Measurements from ENCODE around the gene TMEM11.

DNA sequence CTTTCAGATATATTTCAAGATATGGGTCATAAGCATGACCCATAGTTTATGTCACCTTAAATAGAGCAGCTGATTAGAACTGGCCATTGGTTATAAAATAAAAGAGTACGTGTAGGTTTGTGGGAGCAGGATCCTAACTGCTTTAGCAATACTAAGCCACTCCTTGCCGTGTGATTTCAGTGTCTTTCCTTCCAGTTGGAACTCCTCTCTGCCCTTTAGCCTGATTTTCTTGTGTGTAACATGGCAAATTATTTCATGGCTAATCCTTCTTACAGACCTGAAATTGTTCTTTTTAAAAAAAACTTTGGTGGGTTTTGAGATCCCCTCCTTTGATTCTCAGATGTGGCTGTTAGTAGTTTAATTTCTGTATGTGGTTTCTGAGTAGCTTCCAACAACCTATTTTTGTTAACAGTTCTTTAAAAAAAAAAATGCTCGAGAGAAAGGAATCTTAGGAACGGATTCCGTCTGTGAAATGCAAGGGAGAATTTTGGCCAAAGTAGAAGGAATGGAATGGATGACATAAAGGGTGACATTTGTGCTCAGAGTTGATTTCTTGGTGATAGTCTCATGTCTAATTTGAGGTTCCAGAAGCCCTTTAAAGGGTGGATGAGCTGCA is 47.3 kb downstream of the TMEM11 start:
- TF ChIP-seq, protein P1, sequence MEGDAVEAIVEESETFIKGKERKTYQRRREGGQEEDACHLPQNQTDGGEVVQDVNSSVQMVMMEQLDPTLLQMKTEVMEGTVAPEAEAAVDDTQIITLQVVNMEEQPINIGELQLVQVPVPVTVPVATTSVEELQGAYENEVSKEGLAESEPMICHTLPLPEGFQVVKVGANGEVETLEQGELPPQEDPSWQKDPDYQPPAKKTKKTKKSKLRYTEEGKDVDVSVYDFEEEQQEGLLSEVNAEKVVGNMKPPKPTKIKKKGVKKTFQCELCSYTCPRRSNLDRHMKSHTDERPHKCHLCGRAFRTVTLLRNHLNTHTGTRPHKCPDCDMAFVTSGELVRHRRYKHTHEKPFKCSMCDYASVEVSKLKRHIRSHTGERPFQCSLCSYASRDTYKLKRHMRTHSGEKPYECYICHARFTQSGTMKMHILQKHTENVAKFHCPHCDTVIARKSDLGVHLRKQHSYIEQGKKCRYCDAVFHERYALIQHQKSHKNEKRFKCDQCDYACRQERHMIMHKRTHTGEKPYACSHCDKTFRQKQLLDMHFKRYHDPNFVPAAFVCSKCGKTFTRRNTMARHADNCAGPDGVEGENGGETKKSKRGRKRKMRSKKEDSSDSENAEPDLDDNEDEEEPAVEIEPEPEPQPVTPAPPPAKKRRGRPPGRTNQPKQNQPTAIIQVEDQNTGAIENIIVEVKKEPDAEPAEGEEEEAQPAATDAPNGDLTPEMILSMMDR (IDR thresholded peaks at IDR 0.05; ENCODE audit: low read depth, low read length, missing input control) = no peak
- TF ChIP-seq, protein P2, sequence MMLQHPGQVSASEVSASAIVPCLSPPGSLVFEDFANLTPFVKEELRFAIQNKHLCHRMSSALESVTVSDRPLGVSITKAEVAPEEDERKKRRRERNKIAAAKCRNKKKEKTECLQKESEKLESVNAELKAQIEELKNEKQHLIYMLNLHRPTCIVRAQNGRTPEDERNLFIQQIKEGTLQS (IDR thresholded peaks at IDR 0.05) = no peak
- no peak for TF ChIP-seq TAF1 (conservative IDR thresholded peaks at IDR 0.05)
- TF ChIP-seq JUND (IDR thresholded peaks at IDR 0.05) = no peak
- TF ChIP-seq, protein P3, sequence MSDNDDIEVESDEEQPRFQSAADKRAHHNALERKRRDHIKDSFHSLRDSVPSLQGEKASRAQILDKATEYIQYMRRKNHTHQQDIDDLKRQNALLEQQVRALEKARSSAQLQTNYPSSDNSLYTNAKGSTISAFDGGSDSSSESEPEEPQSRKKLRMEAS (IDR thresholded peaks at IDR 0.05) = no peak
- TF ChIP-seq, protein P4, sequence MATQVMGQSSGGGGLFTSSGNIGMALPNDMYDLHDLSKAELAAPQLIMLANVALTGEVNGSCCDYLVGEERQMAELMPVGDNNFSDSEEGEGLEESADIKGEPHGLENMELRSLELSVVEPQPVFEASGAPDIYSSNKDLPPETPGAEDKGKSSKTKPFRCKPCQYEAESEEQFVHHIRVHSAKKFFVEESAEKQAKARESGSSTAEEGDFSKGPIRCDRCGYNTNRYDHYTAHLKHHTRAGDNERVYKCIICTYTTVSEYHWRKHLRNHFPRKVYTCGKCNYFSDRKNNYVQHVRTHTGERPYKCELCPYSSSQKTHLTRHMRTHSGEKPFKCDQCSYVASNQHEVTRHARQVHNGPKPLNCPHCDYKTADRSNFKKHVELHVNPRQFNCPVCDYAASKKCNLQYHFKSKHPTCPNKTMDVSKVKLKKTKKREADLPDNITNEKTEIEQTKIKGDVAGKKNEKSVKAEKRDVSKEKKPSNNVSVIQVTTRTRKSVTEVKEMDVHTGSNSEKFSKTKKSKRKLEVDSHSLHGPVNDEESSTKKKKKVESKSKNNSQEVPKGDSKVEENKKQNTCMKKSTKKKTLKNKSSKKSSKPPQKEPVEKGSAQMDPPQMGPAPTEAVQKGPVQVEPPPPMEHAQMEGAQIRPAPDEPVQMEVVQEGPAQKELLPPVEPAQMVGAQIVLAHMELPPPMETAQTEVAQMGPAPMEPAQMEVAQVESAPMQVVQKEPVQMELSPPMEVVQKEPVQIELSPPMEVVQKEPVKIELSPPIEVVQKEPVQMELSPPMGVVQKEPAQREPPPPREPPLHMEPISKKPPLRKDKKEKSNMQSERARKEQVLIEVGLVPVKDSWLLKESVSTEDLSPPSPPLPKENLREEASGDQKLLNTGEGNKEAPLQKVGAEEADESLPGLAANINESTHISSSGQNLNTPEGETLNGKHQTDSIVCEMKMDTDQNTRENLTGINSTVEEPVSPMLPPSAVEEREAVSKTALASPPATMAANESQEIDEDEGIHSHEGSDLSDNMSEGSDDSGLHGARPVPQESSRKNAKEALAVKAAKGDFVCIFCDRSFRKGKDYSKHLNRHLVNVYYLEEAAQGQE (IDR thresholded peaks at IDR 0.05) = no peak
- TF ChIP-seq SP1 (IDR thresholded peaks at IDR 0.05) = no peak
- peak in 1 of 2 donors; percentile 0 for TF ChIP-seq HNF4A (conservative IDR thresholded peaks at IDR 0.05)

All from liver (tissue), 3 donors.